PFSK-1 (cell line): ENCODE data around the gene CHST5.

Experiments
- FOXP2 ChIP-seq: optimal IDR thresholded peaks from 2 replicates; pipeline ENCODE3; 2011; ENCODE audit warnings: borderline replicate concordance, control low read depth, inconsistent platforms; ENCODE audit not compliant: insufficient read depth; ENCODE audit errors: extremely low read length, extremely low read depth
- POLR2AphosphoS5 ChIP-seq: IDR thresholded peaks from 2 replicates; pipeline ENCODE4 v1.6.1; 2012; ENCODE audit warnings: low read depth, mild to moderate bottlenecking, control low read depth, low read length, moderate library complexity
- SIN3A ChIP-seq: IDR thresholded peaks from 2 replicates; pipeline ENCODE4 v1.6.1; 2012; ENCODE audit warnings: mild to moderate bottlenecking, low read length, moderate library complexity, borderline replicate concordance; ENCODE audit not compliant: insufficient read depth
- TAF1 ChIP-seq: IDR thresholded peaks from 2 replicates; pipeline ENCODE4 v1.6.1; 2012; ENCODE audit warnings: low read length, control low read depth, borderline replicate concordance; ENCODE audit not compliant: insufficient read depth
- TF ChIP-seq, protein P1 (sequence below), 2 experiments: IDR thresholded peaks; 2 replicates each; pipeline versions ENCODE4 v1.6.1 to v1.8.0; 2011 to 2012; ENCODE audit warnings: low read depth in 2 of 2, low read length in 2 of 2, control low read depth in 1 of 2, inconsistent platforms in 1 of 2, mild to moderate bottlenecking in 1 of 2, moderate library complexity in 1 of 2; ENCODE audit not compliant: insufficient read depth in 1 of 2

CHST5 gene

DNA sequence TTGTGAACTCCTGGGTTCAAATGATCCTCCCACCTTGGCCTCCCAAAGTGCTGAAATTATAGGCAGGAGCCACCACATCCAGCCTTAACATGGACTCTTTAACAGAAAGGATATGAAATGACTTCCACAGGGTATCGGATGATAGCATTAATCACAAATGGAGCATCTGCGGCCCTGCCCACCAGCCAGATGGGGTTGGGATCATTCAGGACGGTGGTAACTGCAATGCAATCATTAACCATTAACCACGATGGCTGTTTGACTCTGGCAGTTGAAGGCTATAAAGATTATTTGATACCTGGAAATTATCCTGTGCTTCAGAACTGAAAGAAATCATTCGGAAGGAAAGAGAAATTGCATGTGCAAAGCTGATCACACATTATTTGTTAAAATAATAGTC, 5.3 kb upstream of the CHST5 start:
- TF ChIP-seq FOXP2, result no peak
- no peak for TF ChIP-seq SIN3A
- TF ChIP-seq POLR2AphosphoS5, result no peak
- TF ChIP-seq, protein P1, sequence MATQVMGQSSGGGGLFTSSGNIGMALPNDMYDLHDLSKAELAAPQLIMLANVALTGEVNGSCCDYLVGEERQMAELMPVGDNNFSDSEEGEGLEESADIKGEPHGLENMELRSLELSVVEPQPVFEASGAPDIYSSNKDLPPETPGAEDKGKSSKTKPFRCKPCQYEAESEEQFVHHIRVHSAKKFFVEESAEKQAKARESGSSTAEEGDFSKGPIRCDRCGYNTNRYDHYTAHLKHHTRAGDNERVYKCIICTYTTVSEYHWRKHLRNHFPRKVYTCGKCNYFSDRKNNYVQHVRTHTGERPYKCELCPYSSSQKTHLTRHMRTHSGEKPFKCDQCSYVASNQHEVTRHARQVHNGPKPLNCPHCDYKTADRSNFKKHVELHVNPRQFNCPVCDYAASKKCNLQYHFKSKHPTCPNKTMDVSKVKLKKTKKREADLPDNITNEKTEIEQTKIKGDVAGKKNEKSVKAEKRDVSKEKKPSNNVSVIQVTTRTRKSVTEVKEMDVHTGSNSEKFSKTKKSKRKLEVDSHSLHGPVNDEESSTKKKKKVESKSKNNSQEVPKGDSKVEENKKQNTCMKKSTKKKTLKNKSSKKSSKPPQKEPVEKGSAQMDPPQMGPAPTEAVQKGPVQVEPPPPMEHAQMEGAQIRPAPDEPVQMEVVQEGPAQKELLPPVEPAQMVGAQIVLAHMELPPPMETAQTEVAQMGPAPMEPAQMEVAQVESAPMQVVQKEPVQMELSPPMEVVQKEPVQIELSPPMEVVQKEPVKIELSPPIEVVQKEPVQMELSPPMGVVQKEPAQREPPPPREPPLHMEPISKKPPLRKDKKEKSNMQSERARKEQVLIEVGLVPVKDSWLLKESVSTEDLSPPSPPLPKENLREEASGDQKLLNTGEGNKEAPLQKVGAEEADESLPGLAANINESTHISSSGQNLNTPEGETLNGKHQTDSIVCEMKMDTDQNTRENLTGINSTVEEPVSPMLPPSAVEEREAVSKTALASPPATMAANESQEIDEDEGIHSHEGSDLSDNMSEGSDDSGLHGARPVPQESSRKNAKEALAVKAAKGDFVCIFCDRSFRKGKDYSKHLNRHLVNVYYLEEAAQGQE (IDR thresholded peaks at IDR 0.05; ENCODE audit: insufficient read depth in 1 of 2, low read depth in 2 of 2, low read length in 2 of 2), result no peak
- no peak for TF ChIP-seq TAF1

DNA sequence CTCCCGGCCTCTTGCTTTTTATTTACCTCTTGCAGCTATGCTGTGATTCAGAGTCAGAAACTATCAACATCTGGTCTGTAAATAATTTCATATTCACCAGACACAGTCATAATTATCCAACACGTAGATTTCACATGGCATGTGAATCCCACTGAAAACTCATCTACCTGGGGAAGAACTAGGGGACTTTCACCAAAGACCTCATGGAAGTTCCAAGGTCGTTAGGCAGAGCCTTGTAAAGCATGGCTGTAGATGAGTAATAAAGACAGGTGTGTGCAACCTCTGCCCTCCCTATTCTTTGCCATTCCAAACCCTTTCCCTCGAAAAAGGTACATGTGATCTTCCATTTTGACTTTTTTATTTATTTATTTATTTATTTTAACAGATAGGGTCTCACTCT, 1.9 kb upstream of the CHST5 start:
- no peak for TF ChIP-seq POLR2AphosphoS5
- no peak for TF ChIP-seq SIN3A
- TF ChIP-seq TAF1, result no peak
- no peak for TF ChIP-seq FOXP2
- TF ChIP-seq, protein P1 (IDR thresholded peaks at IDR 0.05; ENCODE audit: insufficient read depth in 1 of 2, low read depth in 2 of 2, low read length in 2 of 2), result no peak

DNA sequence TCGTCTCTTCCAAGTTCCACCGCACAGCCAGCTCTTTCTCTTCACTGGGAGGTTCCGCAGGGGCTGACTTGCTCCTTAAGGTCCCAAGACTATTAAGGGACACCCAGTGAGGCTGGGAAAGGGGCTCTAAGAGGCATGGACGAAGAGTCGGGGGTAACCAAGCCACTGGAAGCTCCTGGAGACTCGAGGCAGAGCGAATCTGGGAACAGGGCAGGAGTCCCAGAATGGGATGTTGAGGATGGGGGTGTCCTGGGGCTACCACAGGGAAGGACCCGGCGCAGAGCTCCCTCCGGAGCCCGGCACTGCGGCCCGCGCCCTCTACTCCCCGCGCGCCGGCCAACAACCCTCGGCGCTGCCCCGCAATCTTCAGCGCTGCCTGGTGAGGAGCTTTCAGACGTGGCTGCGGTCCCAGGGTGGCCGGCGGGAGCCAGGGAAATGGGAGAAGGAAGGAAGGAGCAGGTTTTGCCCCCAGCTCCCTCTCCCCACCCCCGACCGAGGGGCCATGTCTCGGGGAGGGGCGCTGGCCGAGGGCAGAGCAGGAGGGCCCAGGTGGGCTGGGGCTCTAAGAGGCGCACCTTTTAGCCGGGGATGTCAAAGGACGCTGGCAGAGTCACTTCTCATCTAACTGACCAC, 581 bp downstream of the CHST5 start:
- TF ChIP-seq, protein P1 (IDR thresholded peaks at IDR 0.05; ENCODE audit: insufficient read depth in 1 of 2, low read depth in 2 of 2, low read length in 2 of 2), result no peak
- no peak for TF ChIP-seq SIN3A
- no peak for TF ChIP-seq FOXP2
- TF ChIP-seq POLR2AphosphoS5, result no peak
- no peak for TF ChIP-seq TAF1

DNA sequence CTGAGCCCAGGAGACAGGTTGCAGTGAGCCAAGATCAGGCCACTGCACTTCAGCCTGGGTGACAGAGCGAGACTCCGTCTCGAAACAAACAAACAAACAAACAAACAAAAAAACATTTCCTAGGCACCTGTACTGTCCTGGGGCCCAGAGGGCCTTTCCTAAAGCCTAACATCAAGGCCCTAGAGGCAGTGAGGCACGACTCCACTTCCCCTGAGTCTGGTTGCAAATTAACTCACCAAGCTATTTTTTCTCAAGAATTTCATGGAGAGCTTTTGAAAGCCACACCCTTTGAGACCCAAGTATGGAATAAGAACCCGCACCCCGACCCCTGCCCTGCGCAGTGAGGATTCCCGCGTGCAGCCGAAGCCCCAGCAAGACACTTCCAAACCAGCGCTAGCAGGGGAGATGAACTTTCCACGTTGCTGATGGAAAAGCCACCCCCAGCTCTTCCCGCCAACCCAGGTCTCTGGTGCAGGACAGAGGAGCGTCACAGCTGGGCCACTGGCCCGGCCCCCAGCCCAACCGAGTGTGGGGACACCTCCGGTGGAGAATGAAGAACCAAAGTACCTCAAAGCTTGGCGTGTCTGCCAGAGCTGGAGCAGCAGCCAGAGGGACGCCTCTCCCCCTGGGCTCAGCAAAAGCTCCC, 1.2 kb downstream of the CHST5 start:
- no peak for TF ChIP-seq TAF1
- no peak for TF ChIP-seq POLR2AphosphoS5
- TF ChIP-seq, protein P1 (IDR thresholded peaks at IDR 0.05; ENCODE audit: insufficient read depth in 1 of 2, low read depth in 2 of 2, low read length in 2 of 2), result no peak
